C4-2B (cell line): ENCODE data around the gene METTL18.

Experiments used
- ZFX ChIP-seq: fragments of 450-650 bp; IDR thresholded peaks from 2 replicates; pipeline ENCODE4 v1.6.1; 2017
- TF ChIP-seq, protein P1 (sequence below): fragments of 450-650 bp; conservative IDR thresholded peaks from 2 replicates; pipeline ENCODE4 v1.5.1; 2017; ENCODE audit warnings: mild to moderate bottlenecking

DNA sequence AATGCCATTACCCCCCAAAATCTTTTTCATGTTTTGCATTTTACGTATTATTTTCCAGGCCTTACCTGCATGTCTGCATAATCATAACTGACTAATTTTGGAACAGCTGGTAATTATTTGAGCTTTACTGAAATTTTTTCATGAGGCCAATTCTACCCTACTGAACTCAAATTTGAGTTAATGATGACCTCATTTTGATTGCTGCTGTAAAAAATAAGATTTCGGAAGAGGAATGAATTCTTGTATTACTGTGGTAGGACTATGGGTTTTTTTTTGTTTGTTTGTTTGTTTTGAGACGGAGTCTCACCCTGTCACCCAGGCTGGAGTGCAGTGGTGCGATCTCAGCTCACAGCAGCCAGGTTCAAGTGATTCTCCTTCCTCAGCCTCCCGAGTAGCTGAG is 2.6 kb upstream of the METTL18 start:
- TF ChIP-seq, protein P1, sequence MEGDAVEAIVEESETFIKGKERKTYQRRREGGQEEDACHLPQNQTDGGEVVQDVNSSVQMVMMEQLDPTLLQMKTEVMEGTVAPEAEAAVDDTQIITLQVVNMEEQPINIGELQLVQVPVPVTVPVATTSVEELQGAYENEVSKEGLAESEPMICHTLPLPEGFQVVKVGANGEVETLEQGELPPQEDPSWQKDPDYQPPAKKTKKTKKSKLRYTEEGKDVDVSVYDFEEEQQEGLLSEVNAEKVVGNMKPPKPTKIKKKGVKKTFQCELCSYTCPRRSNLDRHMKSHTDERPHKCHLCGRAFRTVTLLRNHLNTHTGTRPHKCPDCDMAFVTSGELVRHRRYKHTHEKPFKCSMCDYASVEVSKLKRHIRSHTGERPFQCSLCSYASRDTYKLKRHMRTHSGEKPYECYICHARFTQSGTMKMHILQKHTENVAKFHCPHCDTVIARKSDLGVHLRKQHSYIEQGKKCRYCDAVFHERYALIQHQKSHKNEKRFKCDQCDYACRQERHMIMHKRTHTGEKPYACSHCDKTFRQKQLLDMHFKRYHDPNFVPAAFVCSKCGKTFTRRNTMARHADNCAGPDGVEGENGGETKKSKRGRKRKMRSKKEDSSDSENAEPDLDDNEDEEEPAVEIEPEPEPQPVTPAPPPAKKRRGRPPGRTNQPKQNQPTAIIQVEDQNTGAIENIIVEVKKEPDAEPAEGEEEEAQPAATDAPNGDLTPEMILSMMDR: no peak
- TF ChIP-seq ZFX: no peak
